ENCODE data around the gene FAM13A.

GRCh38 chr4:88705223-88705622, 351.8 kb downstream of the FAM13A start:
- TF ChIP-seq CTCF (IDR thresholded peaks at IDR 0.05; ENCODE audit: low read depth, low read length, poor library complexity, severe bottlenecking) (no peak), EZH2phosphoT487 (IDR thresholded peaks at IDR 0.05; ENCODE audit: borderline replicate concordance, low read length) (no peak)

Data from DOHH2 (cell line).